Suppressor macrophage treated with lipopolysaccharide for 1 hour (primary cell): ENCODE results near the gene LINS1.

Experiments used
- DNase-seq, 3 donors: peaks; one replicate each; pipeline ENCODE4 v3.0.0-alpha.2; 2020 to 2022

The LINS1 gene

GRCh38 chr15:100602064-100602822 is at the start of gene LINS1, which contains the start of gene ASB7:
LINS1 (minus strand) TSS chr15:100602184; CDS start chr15:100580842, 21,342 bp downstream.
ASB7 (plus strand) TSS chr15:100602589; CDS start chr15:100612217, 9,628 bp downstream.
- DNase-seq: peak; percentile 100

GRCh38 chr15:100651253-100651652 is 49.3 kb upstream of the LINS1 start:
- no peak for DNase-seq

GRCh38 chr15:100650685-100651084 is 48.7 kb upstream of the LINS1 start:
- no peak for DNase-seq

GRCh38 chr15:100648951-100649350 is 47.0 kb upstream of the LINS1 start:
- DNase-seq: no peak

GRCh38 chr15:100645671-100646070 is 43.7 kb upstream of the LINS1 start:
- peak; percentile 22 to 35 (median 29) for DNase-seq

- no peak for DNase-seq
Measured at GRCh38 chr15:100642950-100643338, 41.0 kb upstream of the LINS1 start.

GRCh38 chr15:100642213-100642949 is 40.4 kb upstream of the LINS1 start:
- peak; percentile 25 to 66 (median 64) for DNase-seq

- DNase-seq: no peak
Measured at GRCh38 chr15:100638177-100638730, 36.3 kb upstream of the LINS1 start.

GRCh38 chr15:100635406-100636071 is 33.6 kb upstream of the LINS1 start:
- no peak for DNase-seq

GRCh38 chr15:100633763-100634075 is 31.7 kb upstream of the LINS1 start:
- DNase-seq: no peak

GRCh38 chr15:100631831-100632230 is 29.8 kb upstream of the LINS1 start:
- DNase-seq: no peak

GRCh38 chr15:100628746-100629145 is 26.8 kb upstream of the LINS1 start:
- no peak for DNase-seq

GRCh38 chr15:100627789-100628395 is 25.9 kb upstream of the LINS1 start:
- DNase-seq: peak; percentile 68 to 83 (median 81)

- DNase-seq: peak; percentile 25 to 70 (median 57)
Measured at GRCh38 chr15:100623301-100623700, 21.3 kb upstream of the LINS1 start.

GRCh38 chr15:100616700-100617099 is 14.7 kb upstream of the LINS1 start:
- no peak for DNase-seq

- no peak for DNase-seq
Measured at GRCh38 chr15:100615801-100616200, 13.8 kb upstream of the LINS1 start.

GRCh38 chr15:100614918-100615317 is 12.9 kb upstream of the LINS1 start:
- DNase-seq: no peak

- no peak for DNase-seq
Measured at GRCh38 chr15:100614336-100614735, 12.4 kb upstream of the LINS1 start.

GRCh38 chr15:100613208-100613607 is 11.2 kb upstream of the LINS1 start:
- DNase-seq: peak in 1 of 3 donors; percentile 8

GRCh38 chr15:100612539-100612938 is 10.6 kb upstream of the LINS1 start:
- peak in 1 of 3 donors; percentile 10 for DNase-seq

GRCh38 chr15:100602823-100603393 is 924 bp upstream of the LINS1 start:
- peak; percentile 12 to 76 (median 43) for DNase-seq

GRCh38 chr15:100601617-100602063 is 344 bp downstream of the LINS1 start:
- peak in 1 of 3 donors; percentile 3 for DNase-seq
